RPMI7951 (cell line): ENCODE results near the gene FBXL5. TPM values are rescaled to one million over a fixed set of nuclear protein-coding genes. Genes with fewer than 3 reads are reported as not detected.
"Not testable (repeated sequence)": the region's sequence is repeated elsewhere in the genome, so short reads cannot be mapped to it uniquely, and the experiment has no call there.

Experiments
- DNase-seq: peaks from one replicate; pipeline ENCODE4 v3.0.0-alpha.2; 2012; ENCODE audit warnings: low read depth
- total RNA-seq: library from RNA; depleted of rRNA; stranded (reverse); fragments of >200 nt; shearing (Covaris generic); gene quantifications from 2 replicates; pipeline ENCODE4 v1.2.3, GENCODE V29; 2014

FBXL5 gene
- total RNA-seq, 1 experiment from 2014 or later = 88.7 TPM

DNA sequence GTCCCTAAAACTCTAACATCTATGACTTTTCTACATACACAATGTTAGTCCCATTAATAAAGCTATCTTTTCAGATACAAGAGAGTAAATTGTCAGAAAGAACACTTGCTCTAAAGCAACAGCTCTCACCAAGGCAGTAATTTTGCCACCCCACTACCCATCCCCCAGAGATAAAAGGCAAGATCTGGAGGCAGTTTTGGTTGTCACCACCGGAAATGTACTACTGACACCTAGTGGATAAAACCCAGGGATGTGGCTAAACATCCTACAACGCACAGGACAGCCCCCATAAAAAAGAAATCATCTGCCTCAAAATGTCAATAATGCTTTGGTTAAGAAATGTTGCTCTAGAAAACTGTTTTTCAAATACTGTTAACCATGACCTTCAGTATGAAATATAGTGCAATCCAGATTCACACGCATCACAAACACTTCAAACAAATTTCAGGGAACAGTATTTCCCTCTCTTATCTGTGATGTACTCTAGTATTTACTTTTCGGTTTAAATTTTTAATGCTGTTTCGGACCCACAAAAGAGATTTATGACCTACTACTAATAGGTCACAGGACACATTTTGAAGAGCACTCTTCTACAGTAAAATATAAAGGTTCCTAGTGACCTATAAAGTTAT is 5.1 kb downstream of the FBXL5 start:
- DNase-seq = peak; percentile 56

DNA sequence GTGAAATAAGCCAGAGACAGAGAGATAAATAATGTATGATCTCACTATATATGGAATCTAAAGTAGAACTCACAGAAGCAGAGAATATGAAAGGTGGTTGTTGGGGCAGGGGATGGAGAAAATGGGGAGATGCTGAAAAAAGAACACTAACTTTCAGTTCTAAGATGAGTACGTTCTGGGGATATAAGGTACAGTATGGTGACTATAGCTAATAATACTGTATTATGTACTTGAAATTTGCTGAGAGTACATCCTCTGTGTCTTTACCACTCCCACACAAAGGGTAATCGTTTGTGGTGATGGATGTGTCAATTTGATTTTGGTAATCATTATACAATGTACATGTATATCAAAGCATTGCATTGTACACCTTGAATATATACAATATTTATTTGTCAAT is 6.6 kb downstream of the FBXL5 start:
- no peak for DNase-seq

GRCh38 chr4:15638418-15638817 is 16.7 kb downstream of the FBXL5 start:
- no peak for DNase-seq

- DNase-seq = no peak
Measured at GRCh38 chr4:15636818-15637217, 18.3 kb downstream of the FBXL5 start.

- not testable (repeated sequence) for DNase-seq
Measured at GRCh38 chr4:15617407-15617806, 37.8 kb downstream of the FBXL5 start.

- not testable (repeated sequence) for DNase-seq
Measured at GRCh38 chr4:15614891-15615290, 40.3 kb downstream of the FBXL5 start.

DNA sequence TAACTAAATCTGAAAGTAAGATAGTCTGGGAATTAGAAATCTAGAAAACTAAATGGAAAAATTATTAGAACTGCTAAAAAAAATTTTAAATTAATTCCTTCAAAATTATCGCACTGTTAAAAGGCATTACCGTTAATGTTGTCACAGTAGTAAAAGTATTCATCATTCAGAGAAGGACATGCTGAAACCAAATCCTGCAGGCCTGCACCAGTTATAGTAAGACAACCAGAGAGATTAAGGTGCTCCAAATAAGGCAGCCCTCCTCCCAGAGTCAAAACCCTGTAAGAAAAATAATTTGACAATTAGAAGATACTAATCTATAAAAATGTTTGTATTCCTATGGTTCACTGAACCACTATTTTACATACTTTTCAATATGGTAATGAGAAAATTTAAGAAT is 43.0 kb downstream of the FBXL5 start:
- no peak for DNase-seq

GRCh38 chr4:15610855-15611254 is 44.3 kb downstream of the FBXL5 start:
- no peak for DNase-seq

DNA sequence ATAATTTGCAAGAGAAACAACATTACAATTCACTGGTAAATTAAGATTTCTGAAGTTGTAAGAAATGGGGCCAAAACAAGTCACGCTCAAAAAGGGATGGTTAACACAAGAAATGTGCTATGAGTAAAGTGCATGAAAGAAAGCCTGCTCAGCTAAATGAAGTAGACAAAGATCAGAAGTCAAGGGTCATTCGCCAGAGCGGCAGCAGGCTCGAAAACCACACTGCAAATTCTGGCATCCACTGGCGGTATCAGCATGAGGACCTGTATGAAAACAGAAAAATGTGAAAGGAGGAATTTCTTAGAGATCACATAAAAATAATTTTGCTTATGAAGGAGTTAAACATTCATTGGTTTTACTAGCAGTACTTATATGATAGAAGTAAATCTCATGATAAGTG is 49.6 kb downstream of the FBXL5 start:
- no peak for DNase-seq

DNA sequence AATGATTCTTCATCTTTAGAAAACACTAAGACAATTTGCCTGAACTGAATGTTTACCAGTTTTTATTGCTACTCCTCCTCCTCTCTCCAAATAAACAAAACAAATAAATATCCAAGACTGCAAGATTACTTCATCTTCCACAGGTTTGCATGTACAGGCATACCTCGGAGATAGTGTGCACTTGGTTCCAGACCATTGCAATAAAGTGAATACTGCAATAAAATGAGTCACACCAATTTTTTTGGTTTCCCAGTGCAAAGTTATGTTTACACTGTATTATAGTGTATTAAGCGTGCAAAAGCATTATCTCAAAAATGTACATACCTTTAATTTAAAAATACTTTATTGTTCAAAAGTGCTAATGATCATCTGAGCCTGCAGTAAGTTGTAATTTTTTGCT is 53.3 kb downstream of the FBXL5 start:
- no peak for DNase-seq

GRCh38 chr4:15600176-15600575 is 55.0 kb downstream of the FBXL5 start:
- no peak for DNase-seq

GRCh38 chr4:15598644-15599043 is 56.5 kb downstream of the FBXL5 start:
- no peak for DNase-seq

DNA sequence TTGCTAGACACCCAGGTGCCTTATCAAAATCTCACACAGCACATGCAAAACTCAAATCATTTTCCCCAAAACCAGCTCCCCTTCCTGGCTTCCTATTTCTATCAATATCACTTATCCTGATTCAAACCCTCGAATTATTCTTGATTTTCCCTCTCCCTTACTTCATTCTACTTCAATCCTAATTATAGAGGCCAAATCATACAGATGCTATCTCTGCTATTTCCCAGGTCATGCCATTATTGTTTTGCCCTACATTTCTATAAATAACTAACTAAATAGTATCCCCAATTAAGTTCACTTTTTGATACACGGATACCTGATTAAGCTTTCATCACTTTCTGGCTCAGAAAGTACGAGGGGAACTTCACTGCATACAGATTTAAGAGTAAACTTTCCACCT is 62.4 kb downstream of the FBXL5 start:
- no peak for DNase-seq

- no peak for DNase-seq
Measured at GRCh38 chr4:15587649-15588048, 67.5 kb downstream of the FBXL5 start.

- DNase-seq = no peak
Measured at GRCh38 chr4:15586066-15586465, 69.1 kb downstream of the FBXL5 start.

- DNase-seq = no peak
Measured at GRCh38 chr4:15585331-15585730, 69.8 kb downstream of the FBXL5 start.

DNA sequence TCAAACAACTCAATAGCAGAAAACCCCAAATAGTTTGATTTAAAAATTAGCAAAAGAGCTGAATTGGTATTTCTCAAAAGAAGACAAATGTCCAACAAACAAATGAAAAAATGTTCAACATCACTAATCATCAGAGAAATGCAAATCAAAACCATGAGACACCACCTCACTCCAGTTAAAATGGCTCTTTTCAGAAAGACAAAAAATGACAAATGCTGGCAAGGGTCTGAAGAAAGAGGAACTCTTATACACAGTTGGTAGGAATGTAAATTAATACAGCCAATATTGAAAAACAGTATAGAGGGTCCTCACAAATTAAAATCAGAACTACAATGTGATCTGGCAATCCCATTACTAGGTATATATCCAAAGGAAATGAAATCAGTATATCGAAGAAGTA is 70.4 kb downstream of the FBXL5 start:
- DNase-seq = no peak

GRCh38 chr4:15577508-15577907 is 77.6 kb downstream of the FBXL5 start:
- no peak for DNase-seq

GRCh38 chr4:15575966-15576365 is 79.2 kb downstream of the FBXL5 start:
- DNase-seq = no peak

DNA sequence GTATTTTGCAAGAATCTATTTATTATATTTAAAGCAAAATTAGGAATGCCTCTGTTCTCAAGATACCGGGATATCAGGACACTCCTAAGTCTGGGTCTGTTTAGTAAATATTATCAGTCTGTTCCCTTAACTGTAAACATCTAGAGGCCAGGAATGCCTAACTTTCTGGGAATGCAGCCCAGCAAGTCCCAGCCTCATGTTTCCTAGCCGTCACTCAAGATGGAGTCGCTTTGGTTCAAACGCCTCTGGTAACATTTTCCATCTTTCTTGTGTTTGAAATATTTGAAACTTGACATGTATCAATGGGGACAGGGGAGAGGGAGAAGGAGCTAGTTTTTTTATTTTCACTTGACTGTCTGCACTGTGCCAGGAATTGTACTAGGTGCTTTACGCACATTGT is 85.4 kb downstream of the FBXL5 start:
- DNase-seq = no peak

- no peak for DNase-seq
Measured at GRCh38 chr4:15568821-15569220, 86.3 kb downstream of the FBXL5 start.

- DNase-seq = no peak
Measured at GRCh38 chr4:15563871-15564270, 91.3 kb downstream of the FBXL5 start.

DNA sequence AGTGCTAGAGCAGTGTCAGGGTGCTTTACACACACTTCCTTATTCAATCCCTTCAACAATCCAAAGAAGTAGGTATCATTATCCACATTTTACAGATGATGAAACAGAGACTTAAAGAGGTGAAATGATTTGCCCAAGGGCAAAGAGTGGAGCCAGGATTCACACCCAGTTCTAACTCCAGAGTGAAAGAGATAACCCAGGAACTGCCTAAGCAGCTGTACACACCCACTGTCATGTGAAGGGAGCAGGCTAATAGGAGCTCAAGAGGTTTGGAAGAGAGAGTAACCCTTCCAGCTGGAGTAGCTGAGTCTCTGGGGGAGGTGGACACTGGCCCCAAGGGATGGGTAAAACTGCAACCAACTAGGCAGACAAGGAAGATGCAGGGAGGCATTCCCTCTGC is 92.5 kb downstream of the FBXL5 start:
- DNase-seq = no peak

- peak; percentile 17 for DNase-seq
Measured at GRCh38 chr4:15562114-15562513, 93.0 kb downstream of the FBXL5 start.
